HepG2 (cell line): ENCODE results near the gene ERF. TPM values are rescaled to one million over a fixed set of nuclear protein-coding genes. Genes with fewer than 3 reads are reported as not detected.
A peak's percentile ranks its signal among the peaks of the same experiment; 100 is the strongest.

Experiments
- FIP1L1 ChIP-seq: fragments of 200-400 bp; formaldehyde crosslinking; IDR thresholded peaks from 2 replicates; pipeline ENCODE4 v1.6.1; 2018; ENCODE audit warnings: low read depth, mild to moderate bottlenecking, low read length, moderate library complexity, borderline replicate concordance; ENCODE audit not compliant: insufficient read depth
- FOXO1 ChIP-seq: sonication (generic); formaldehyde crosslinking; IDR thresholded peaks from 2 replicates; pipeline ENCODE4 v1.4.0; 2020; ENCODE audit warnings: missing genetic modification reagents
- GATAD2A ChIP-seq: IDR thresholded peaks from 2 replicates; pipeline ENCODE4 v1.6.1; 2016
- HIVEP1 ChIP-seq: sonication (generic); formaldehyde crosslinking; IDR thresholded peaks from 2 replicates; pipeline ENCODE4 v1.4.0; 2020; ENCODE audit warnings: mild to moderate bottlenecking, missing genetic modification reagents
- KDM1A ChIP-seq: IDR thresholded peaks from 2 replicates; pipeline ENCODE4 v1.6.1; 2016; ENCODE audit warnings: missing compliant biosample characterization
- KLF13 ChIP-seq: sonication (generic); formaldehyde crosslinking; IDR thresholded peaks from 2 replicates; pipeline ENCODE4 v1.4.0; 2020; ENCODE audit warnings: mild to moderate bottlenecking, missing genetic modification reagents
- KMT2B ChIP-seq: IDR thresholded peaks from 2 replicates; pipeline ENCODE4 v1.6.1; 2016; ENCODE audit warnings: missing genetic modification reagents, missing compliant biosample characterization
- MZF1 ChIP-seq: sonication (generic); formaldehyde crosslinking; IDR thresholded peaks from 2 replicates; pipeline ENCODE4 v1.8.1; 2023; ENCODE audit warnings: mild to moderate bottlenecking, missing genetic modification reagents, borderline replicate concordance
- NFKB2 ChIP-seq: sonication (generic); formaldehyde crosslinking; IDR thresholded peaks from 2 replicates; pipeline ENCODE4 v1.4.0; 2020; ENCODE audit warnings: missing genetic modification reagents, borderline replicate concordance
- NR2F2 ChIP-seq: IDR thresholded peaks from 2 replicates; pipeline ENCODE4 v1.6.1; 2012; ENCODE audit warnings: low read depth, inconsistent platforms, borderline replicate concordance
- RBAK ChIP-seq: sonication (generic); formaldehyde crosslinking; IDR thresholded peaks from 2 replicates; pipeline ENCODE4 v1.5.1; 2020; ENCODE audit warnings: mild to moderate bottlenecking, missing genetic modification reagents
- SALL2 ChIP-seq: sonication (generic); formaldehyde crosslinking; IDR thresholded peaks from 2 replicates; pipeline ENCODE4 v1.8.1; 2023; ENCODE audit warnings: mild to moderate bottlenecking, missing genetic modification reagents, inconsistent platforms
- SMARCE1 ChIP-seq: fragments of 450-650 bp; IDR thresholded peaks from 2 replicates; pipeline ENCODE4 v1.6.1; 2017; ENCODE audit warnings: borderline replicate concordance
- SNAI1 ChIP-seq: sonication (generic); formaldehyde crosslinking; IDR thresholded peaks from 2 replicates; pipeline ENCODE4 v1.5.0; 2020; ENCODE audit warnings: mild to moderate bottlenecking, missing genetic modification reagents, borderline replicate concordance
- THYN1 ChIP-seq: sonication (generic); formaldehyde crosslinking; IDR thresholded peaks from 2 replicates; pipeline ENCODE4 v1.8.1; 2023; ENCODE audit warnings: low read depth, mild to moderate bottlenecking, moderate library complexity, missing genetic modification reagents, borderline replicate concordance
- WIZ ChIP-seq: sonication (generic); formaldehyde crosslinking; IDR thresholded peaks from 2 replicates; pipeline ENCODE4 v1.5.1; 2020; ENCODE audit warnings: mild to moderate bottlenecking, missing genetic modification reagents
- ZMAT3 ChIP-seq: sonication (generic); formaldehyde crosslinking; conservative IDR thresholded peaks from 2 replicates; pipeline ENCODE4 v1.7.0; 2021; ENCODE audit warnings: missing genetic modification reagents
- ZNF253 ChIP-seq: sonication (generic); formaldehyde crosslinking; IDR thresholded peaks from 2 replicates; pipeline ENCODE4 v1.8.0; 2022; ENCODE audit warnings: mild to moderate bottlenecking, missing genetic modification reagents, borderline replicate concordance
- ZNF274 ChIP-seq: sonication (generic); formaldehyde crosslinking; IDR thresholded peaks from 2 replicates; pipeline ENCODE4 v1.5.1; 2020; ENCODE audit warnings: mild to moderate bottlenecking, missing genetic modification reagents
- ZNF367 ChIP-seq: sonication (generic); formaldehyde crosslinking; IDR thresholded peaks from 2 replicates; pipeline ENCODE4 v1.4.0; 2020; ENCODE audit warnings: missing genetic modification reagents, borderline replicate concordance
- ZNF431 ChIP-seq: sonication (generic); formaldehyde crosslinking; IDR thresholded peaks from 2 replicates; pipeline ENCODE4 v1.9.0; 2022; ENCODE audit warnings: missing genetic modification reagents, low read depth, mild to moderate bottlenecking, borderline replicate concordance
- ZNF850 ChIP-seq: sonication (generic); formaldehyde crosslinking; conservative IDR thresholded peaks from 2 replicates; pipeline ENCODE4 v1.9.0; 2021; ENCODE audit warnings: mild to moderate bottlenecking, missing genetic modification reagents
- polyA plus RNA-seq, 8 experiments: library from polyadenylated mRNA; depleted of rRNA in 3 of 8; stranded (reverse) in 7 of 8; unstranded in 1 of 8; fragments of >200 nt; fragmentation: Illumina TruSeq in 4 of 8; extraction: Trizol in 4 of 8; gene quantifications; 2 replicates each; pipeline versions ENCODE4 v1.2.1 to v1.2.3, GENCODE V29; 2011 to 2016; ENCODE audit warnings: low read depth in 4 of 8, missing spikeins in 1 of 8, mixed read lengths in 1 of 8; ENCODE audit not compliant: insufficient read depth in 1 of 8
- total RNA-seq, 5 experiments: library from RNA; depleted of rRNA; stranded (reverse); fragments of >200 nt; fragmentation: Illumina TruSeq; extraction: Trizol; gene quantifications; 2 replicates each; pipeline ENCODE4 v1.2.3, GENCODE V29; 2016; ENCODE audit warnings: low read depth in 1 of 5
- TF ChIP-seq, protein P1 (sequence below): sonication (generic); formaldehyde crosslinking; IDR thresholded peaks from 2 replicates; pipeline ENCODE4 v1.4.0; 2020; ENCODE audit warnings: missing genetic modification reagents
- TF ChIP-seq, protein P2 (sequence below): sonication (generic); formaldehyde crosslinking; IDR thresholded peaks from 2 replicates; pipeline ENCODE4 v1.4.0; 2020; ENCODE audit warnings: low read depth, mild to moderate bottlenecking, missing genetic modification reagents
- TF ChIP-seq, protein P3 (sequence below): sonication (generic); formaldehyde crosslinking; IDR thresholded peaks from 2 replicates; pipeline ENCODE4 v1.5.1; 2020; ENCODE audit warnings: mild to moderate bottlenecking, moderate library complexity, missing genetic modification reagents

The ERF gene
- total and polyA plus RNA-seq, 2 of the 13 experiments (the other 11 are each of a cell fraction or from before 2014, with no cell fraction given), result 67.1 to 69.9 TPM

DNA sequence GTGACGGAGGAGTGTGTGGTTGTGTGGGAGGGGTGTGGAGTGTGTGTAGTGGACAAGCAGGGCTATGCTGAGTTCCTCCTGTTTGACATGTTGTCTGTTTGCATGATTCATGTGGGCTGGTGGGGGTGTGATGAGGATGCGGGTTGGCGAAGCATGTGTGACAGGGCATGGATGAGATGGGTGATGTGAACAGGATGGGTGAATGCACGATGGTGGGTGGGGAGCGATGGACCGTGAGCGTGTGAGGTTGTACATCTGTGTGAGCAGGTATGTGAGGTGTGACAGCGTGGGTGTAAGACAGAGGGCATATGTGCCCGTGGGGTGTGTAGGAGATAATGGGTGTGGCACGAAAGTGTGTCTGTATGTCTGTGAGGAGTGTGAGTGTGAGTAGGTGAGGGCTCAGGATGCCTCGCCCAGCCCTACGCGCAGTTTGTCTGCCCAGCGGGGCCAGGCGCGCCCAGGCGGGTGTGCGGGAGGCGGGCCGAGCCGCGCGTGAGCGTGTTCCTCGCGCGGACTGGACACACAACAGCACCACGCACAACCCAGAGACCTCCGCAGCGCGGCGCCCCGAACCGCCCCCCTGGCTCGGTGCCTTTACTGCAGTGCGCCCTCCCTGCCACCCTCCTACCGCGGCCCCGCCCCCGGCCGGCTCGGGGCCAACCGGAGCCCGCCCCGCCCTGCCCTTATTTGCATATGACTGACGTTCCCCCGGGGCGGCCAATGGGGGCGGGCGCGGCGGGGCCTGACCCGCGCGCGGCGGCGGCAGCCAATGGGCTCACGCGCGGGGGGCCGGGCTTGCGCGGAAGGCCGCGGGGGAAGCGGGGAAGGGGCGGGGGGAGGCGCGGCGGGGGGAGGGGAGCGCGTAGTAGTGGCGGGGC is 28.5 kb upstream of the ERF start (continued):
- TF ChIP-seq, protein P1, sequence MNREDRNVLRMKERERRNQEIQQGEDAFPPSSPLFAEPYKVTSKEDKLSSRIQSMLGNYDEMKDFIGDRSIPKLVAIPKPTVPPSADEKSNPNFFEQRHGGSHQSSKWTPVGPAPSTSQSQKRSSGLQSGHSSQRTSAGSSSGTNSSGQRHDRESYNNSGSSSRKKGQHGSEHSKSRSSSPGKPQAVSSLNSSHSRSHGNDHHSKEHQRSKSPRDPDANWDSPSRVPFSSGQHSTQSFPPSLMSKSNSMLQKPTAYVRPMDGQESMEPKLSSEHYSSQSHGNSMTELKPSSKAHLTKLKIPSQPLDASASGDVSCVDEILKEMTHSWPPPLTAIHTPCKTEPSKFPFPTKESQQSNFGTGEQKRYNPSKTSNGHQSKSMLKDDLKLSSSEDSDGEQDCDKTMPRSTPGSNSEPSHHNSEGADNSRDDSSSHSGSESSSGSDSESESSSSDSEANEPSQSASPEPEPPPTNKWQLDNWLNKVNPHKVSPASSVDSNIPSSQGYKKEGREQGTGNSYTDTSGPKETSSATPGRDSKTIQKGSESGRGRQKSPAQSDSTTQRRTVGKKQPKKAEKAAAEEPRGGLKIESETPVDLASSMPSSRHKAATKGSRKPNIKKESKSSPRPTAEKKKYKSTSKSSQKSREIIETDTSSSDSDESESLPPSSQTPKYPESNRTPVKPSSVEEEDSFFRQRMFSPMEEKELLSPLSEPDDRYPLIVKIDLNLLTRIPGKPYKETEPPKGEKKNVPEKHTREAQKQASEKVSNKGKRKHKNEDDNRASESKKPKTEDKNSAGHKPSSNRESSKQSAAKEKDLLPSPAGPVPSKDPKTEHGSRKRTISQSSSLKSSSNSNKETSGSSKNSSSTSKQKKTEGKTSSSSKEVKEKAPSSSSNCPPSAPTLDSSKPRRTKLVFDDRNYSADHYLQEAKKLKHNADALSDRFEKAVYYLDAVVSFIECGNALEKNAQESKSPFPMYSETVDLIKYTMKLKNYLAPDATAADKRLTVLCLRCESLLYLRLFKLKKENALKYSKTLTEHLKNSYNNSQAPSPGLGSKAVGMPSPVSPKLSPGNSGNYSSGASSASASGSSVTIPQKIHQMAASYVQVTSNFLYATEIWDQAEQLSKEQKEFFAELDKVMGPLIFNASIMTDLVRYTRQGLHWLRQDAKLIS (CRISPR knock-in tag), result no peak
- TF ChIP-seq ZNF367 (CRISPR knock-in tag), result no peak
- TF ChIP-seq NR2F2, result no peak
- TF ChIP-seq FOXO1 (CRISPR knock-in tag), result no peak; the same call in 1 of the 2 replicates
- TF ChIP-seq SNAI1 (CRISPR knock-in tag), result no peak
- TF ChIP-seq, protein P2, sequence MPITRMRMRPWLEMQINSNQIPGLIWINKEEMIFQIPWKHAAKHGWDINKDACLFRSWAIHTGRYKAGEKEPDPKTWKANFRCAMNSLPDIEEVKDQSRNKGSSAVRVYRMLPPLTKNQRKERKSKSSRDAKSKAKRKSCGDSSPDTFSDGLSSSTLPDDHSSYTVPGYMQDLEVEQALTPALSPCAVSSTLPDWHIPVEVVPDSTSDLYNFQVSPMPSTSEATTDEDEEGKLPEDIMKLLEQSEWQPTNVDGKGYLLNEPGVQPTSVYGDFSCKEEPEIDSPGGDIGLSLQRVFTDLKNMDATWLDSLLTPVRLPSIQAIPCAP, result no peak
- no peak for TF ChIP-seq ZNF431 (CRISPR knock-in tag)
- TF ChIP-seq KDM1A (CRISPR knock-in tag), result no peak
- TF ChIP-seq, protein P3, sequence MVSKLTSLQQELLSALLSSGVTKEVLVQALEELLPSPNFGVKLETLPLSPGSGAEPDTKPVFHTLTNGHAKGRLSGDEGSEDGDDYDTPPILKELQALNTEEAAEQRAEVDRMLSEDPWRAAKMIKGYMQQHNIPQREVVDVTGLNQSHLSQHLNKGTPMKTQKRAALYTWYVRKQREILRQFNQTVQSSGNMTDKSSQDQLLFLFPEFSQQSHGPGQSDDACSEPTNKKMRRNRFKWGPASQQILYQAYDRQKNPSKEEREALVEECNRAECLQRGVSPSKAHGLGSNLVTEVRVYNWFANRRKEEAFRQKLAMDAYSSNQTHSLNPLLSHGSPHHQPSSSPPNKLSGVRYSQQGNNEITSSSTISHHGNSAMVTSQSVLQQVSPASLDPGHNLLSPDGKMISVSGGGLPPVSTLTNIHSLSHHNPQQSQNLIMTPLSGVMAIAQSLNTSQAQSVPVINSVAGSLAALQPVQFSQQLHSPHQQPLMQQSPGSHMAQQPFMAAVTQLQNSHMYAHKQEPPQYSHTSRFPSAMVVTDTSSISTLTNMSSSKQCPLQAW (CRISPR knock-in tag), result no peak
- TF ChIP-seq KLF13 (CRISPR knock-in tag), result 0 out of 2 replicates have a peak, but pooled peaks have one; percentile 43
- no peak for TF ChIP-seq WIZ (CRISPR knock-in tag)
- no peak for TF ChIP-seq ZNF850 (CRISPR knock-in tag)
- TF ChIP-seq FIP1L1, result no peak
- TF ChIP-seq SMARCE1, result no peak
- TF ChIP-seq ZMAT3 (CRISPR knock-in tag), result no peak
- no peak for TF ChIP-seq SALL2 (CRISPR knock-in tag)
- TF ChIP-seq ZNF274, result no peak
- TF ChIP-seq GATAD2A (CRISPR knock-in tag), result no peak
- 0 out of 2 replicates have a peak, but pooled peaks have one; percentile 21 for TF ChIP-seq NFKB2 (CRISPR knock-in tag)
- TF ChIP-seq KMT2B (CRISPR knock-in tag), result no peak
- no peak for TF ChIP-seq HIVEP1 (CRISPR knock-in tag)
- no peak for TF ChIP-seq MZF1 (CRISPR knock-in tag)
- TF ChIP-seq THYN1 (CRISPR knock-in tag), result no peak
- no peak for TF ChIP-seq ZNF253 (CRISPR knock-in tag)
- no peak for TF ChIP-seq RBAK (CRISPR knock-in tag)
